Keratinocyte (primary cell): ENCODE data around the gene ADI1. TPM values are rescaled to one million over a fixed set of nuclear protein-coding genes. Genes with fewer than 3 reads are reported as not detected.

Experiments used
- DNase-seq: peaks from one replicate; pipeline ENCODE4 v3.0.0-alpha.2; 2011; ENCODE audit warnings: low read depth, missing footprints, low spot score
- FAIRE-seq: peaks from 2 replicates; lab custom pipeline; 2011; peaks lifted over from hg19 to GRCh38; lab: Jason Lieb, UNC
- H2AFZ ChIP-seq: 2 replicates; pipeline ENCODE4 v1.6.0; 2012; ENCODE audit warnings: low read length, control low read depth, inconsistent platforms; ENCODE audit not compliant: control insufficient read depth
- H3K27ac ChIP-seq: 2 replicates; pipeline ENCODE4 v1.5.1; 2011; ENCODE audit warnings: low read length; ENCODE audit not compliant: control insufficient read depth, insufficient read depth
- H3K27me3 ChIP-seq: 3 replicates; pipeline ENCODE4 v1.6.0; 2011; ENCODE audit warnings: low read length; ENCODE audit not compliant: control insufficient read depth, insufficient read depth; ENCODE audit errors: extremely low read depth
- H3K36me3 ChIP-seq, 2 experiments: 2 replicates in 1 of 2; 3 replicates in 1 of 2; pipeline ENCODE4 v1.5.1; 2011; ENCODE audit warnings: low read length in 2 of 2, mild to moderate bottlenecking in 1 of 2; ENCODE audit not compliant: control insufficient read depth in 2 of 2, insufficient read depth in 2 of 2; ENCODE audit errors: extremely low read depth in 1 of 2
- H3K4me1 ChIP-seq: 3 replicates; pipeline ENCODE4 v1.5.1; 2011; ENCODE audit warnings: low read length; ENCODE audit not compliant: control insufficient read depth, insufficient read depth; ENCODE audit errors: extremely low read depth
- H3K4me2 ChIP-seq: 3 replicates; pipeline ENCODE4 v1.6.0; 2011; ENCODE audit warnings: low read depth, low read length; ENCODE audit not compliant: control insufficient read depth, insufficient read depth; ENCODE audit errors: extremely low read depth
- H3K4me3 ChIP-seq, 3 experiments: fragments of 200-600 bp in 1 of 3; sonication (generic) in 1 of 3; 2 replicates in 2 of 3; 3 replicates in 1 of 3; pipeline ENCODE4 v1.5.1; 2011 to 2016; ENCODE audit warnings: low read length in 3 of 3, mild to moderate bottlenecking in 3 of 3, control low read depth in 2 of 3, inconsistent platforms in 1 of 3, low read depth in 1 of 3, mixed read lengths in 1 of 3, mixed run types in 1 of 3, moderate library complexity in 1 of 3; ENCODE audit not compliant: control insufficient read depth in 2 of 3, insufficient read depth in 2 of 3; ENCODE audit errors: extremely low read depth in 1 of 3
- H3K79me2 ChIP-seq: 2 replicates; pipeline ENCODE4 v1.6.0; 2012; ENCODE audit warnings: low read length; ENCODE audit not compliant: control insufficient read depth, insufficient read depth
- H3K9ac ChIP-seq: 3 replicates; pipeline ENCODE4 v1.6.0; 2011; ENCODE audit warnings: low read length; ENCODE audit not compliant: control insufficient read depth, insufficient read depth; ENCODE audit errors: extremely low read depth
- H3K9me1 ChIP-seq: 3 replicates; pipeline ENCODE4 v1.6.0; 2011; ENCODE audit warnings: low read length; ENCODE audit not compliant: control insufficient read depth, insufficient read depth; ENCODE audit errors: extremely low read depth
- H3K9me3 ChIP-seq: 2 replicates; pipeline ENCODE4 v1.5.1; 2012; ENCODE audit warnings: low read depth, low read length; ENCODE audit not compliant: control insufficient read depth
- H4K20me1 ChIP-seq: 3 replicates; pipeline ENCODE4 v1.6.0; 2011; ENCODE audit warnings: low read length; ENCODE audit not compliant: control insufficient read depth, insufficient read depth; ENCODE audit errors: extremely low read depth
- EZH2 ChIP-seq: IDR thresholded peaks from one replicate; pipeline ENCODE4 v1.6.1; 2012; ENCODE audit warnings: inconsistent platforms, mild to moderate bottlenecking, low read length, moderate library complexity
- dilution Hi-C: fragments of 300-500 bp; cut with MboI; formaldehyde crosslinking; loops from one replicate; pipeline ENCODE4 v1.7.0; 2020; ENCODE audit warnings: low sequenced_read_pairs; ENCODE audit not compliant: extremely low pct_ligation_motif_present
- polyA plus RNA-seq, 5 experiments: library from polyadenylated mRNA; depleted of rRNA in 3 of 5; stranded (reverse) in 3 of 5; stranded (forward) in 1 of 5; unstranded in 1 of 5; fragments of >200 nt; gene quantifications; 1 replicate in 1 of 5; 2 replicates in 3 of 5; 3 replicates in 1 of 5; pipeline versions ENCODE4 v1.2.1 to v1.2.3, GENCODE V29; 2011 to 2012; ENCODE audit warnings: missing spikeins in 2 of 5, low read depth in 1 of 5, low replicate concordance in 1 of 5
- TF ChIP-seq, protein P1 (sequence below), 3 experiments: IDR thresholded peaks in 1 of 3; conservative IDR thresholded peaks in 1 of 3; optimal IDR thresholded peaks in 1 of 3; 2 replicates in 2 of 3; 3 replicates in 1 of 3; pipeline versions ENCODE3 to v1.5.1; 2011; ENCODE audit warnings: low read length in 3 of 3, mild to moderate bottlenecking in 3 of 3, moderate library complexity in 2 of 3, control low read depth in 1 of 3, inconsistent platforms in 1 of 3; ENCODE audit not compliant: insufficient read depth in 2 of 3; ENCODE audit errors: extremely low read depth in 1 of 3

ADI1 gene
- polyA plus RNA-seq, 1 donor (not counting 4 experiments of a cell fraction or from before 2014, with no cell fraction given), result 47.4 TPM

DNA sequence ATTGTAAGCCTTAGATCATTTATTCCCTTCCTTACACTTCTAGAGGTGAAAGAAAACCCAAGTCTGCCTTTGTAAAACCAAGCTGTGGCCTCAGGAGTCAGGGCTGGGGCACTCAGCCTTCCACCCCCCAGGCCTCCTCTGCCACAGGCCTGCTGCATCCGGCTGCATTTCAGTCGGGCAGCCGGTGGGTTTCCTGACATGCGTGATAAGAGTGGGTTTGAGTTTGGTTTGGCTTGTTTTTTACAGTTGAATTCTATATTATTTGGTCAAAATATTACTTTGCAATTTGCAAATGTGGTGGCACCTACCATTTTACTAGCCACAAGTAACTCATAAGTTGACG is 42.4 kb downstream of the ADI1 start:
- Histone ChIP-seq H4K20me1 (no peaks in the 10 kb centered on the region), H3K36me3 (peaks cover 6 to 12% of the 10 kb centered on the region in 2 experiments), H3K4me2 (no peak overlapping the region), H3K79me2 (no peaks in the 10 kb centered on the region), H3K27me3 (no peaks in the 10 kb centered on the region), H3K4me1 (no peaks in the 10 kb centered on the region), H3K4me3 (no peak overlapping the region), H3K9me1 (no peaks in the 10 kb centered on the region), H2AFZ (no peak overlapping the region), H3K9ac (no peak overlapping the region), H3K9me3 (no peaks in the 10 kb centered on the region), H3K27ac (no peak overlapping the region)
- TF ChIP-seq, protein P1, sequence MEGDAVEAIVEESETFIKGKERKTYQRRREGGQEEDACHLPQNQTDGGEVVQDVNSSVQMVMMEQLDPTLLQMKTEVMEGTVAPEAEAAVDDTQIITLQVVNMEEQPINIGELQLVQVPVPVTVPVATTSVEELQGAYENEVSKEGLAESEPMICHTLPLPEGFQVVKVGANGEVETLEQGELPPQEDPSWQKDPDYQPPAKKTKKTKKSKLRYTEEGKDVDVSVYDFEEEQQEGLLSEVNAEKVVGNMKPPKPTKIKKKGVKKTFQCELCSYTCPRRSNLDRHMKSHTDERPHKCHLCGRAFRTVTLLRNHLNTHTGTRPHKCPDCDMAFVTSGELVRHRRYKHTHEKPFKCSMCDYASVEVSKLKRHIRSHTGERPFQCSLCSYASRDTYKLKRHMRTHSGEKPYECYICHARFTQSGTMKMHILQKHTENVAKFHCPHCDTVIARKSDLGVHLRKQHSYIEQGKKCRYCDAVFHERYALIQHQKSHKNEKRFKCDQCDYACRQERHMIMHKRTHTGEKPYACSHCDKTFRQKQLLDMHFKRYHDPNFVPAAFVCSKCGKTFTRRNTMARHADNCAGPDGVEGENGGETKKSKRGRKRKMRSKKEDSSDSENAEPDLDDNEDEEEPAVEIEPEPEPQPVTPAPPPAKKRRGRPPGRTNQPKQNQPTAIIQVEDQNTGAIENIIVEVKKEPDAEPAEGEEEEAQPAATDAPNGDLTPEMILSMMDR (optimal IDR thresholded peaks at IDR 0.05 in 1 of 3, IDR thresholded peaks at IDR 0.05 in 1 of 3, conservative IDR thresholded peaks at IDR 0.05 in 1 of 3; ENCODE audit: extremely low read depth in 1 of 3, insufficient read depth in 2 of 3, low read length in 3 of 3), result no peak
- TF ChIP-seq EZH2, result no peak
- FAIRE-seq (no peak), DNase-seq (no peak)
- dilution Hi-C loops, result no loop called here

DNA sequence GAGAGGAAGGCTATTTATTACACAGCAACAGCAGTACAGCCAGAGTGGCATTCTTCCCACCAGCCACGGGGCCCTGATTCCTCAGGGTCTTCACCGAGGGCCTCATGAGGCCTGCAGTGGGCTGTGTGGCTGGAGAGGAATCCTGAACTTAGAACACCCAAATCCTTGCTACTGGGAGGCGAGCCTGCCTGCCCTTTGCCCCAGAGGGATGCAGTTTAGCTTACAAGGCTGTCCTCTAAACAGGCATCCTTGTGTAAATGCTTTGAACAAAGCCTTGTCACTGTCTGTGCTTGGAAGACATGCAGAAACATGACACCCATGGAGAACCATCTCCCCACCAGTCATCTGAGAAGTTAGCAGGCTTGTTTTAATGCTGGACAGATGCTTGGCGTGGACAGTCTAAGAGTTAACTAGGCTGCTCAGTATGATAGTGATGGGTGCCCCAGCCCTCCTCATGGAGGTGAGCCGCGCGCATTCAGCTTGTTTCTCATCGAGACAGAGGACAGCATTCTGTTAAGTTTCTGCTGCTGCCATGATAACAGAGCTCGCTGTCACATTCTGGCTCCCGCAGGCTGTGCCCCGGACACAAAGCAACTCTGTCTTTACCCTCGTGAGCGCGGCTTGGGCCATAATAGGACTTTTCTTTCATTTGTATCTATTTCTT is 42.9 kb downstream of the ADI1 start:
- H3K79me2 ChIP-seq, result no peaks in the 10 kb centered on the region
- no peak overlapping the region for H3K4me2 ChIP-seq
- H3K36me3 ChIP-seq, result peaks cover 6 to 12% of the 10 kb centered on the region in 2 experiments
- no peaks in the 10 kb centered on the region for H3K27me3 ChIP-seq
- no peak overlapping the region for H3K4me3 ChIP-seq
- dilution Hi-C loops, result no loop called here
- H3K9ac ChIP-seq, result no peak overlapping the region
- DNase-seq (no peak), FAIRE-seq (no peak)
- no peaks in the 10 kb centered on the region for H3K9me3 ChIP-seq
- no peak overlapping the region for H2AFZ ChIP-seq
- no peaks in the 10 kb centered on the region for H3K9me1 ChIP-seq
- no peaks in the 10 kb centered on the region for H3K4me1 ChIP-seq
- H4K20me1 ChIP-seq, result no peaks in the 10 kb centered on the region
- TF ChIP-seq EZH2, result no peak
- TF ChIP-seq, protein P1 (optimal IDR thresholded peaks at IDR 0.05 in 1 of 3, IDR thresholded peaks at IDR 0.05 in 1 of 3, conservative IDR thresholded peaks at IDR 0.05 in 1 of 3; ENCODE audit: extremely low read depth in 1 of 3, insufficient read depth in 2 of 3, low read length in 3 of 3), result no peak
- H3K27ac ChIP-seq, result no peak overlapping the region
